GM12878 (cell line): ENCODE results near the gene PXMP4. TPM values are rescaled to one million over a fixed set of nuclear protein-coding genes. Genes with fewer than 3 reads are reported as not detected.

ENCODE experiments used
- ATAC-seq: fragments of 200-7000 bp; cut with Tn5 transposase; 3 replicates; pipeline ENCODE4 v1.9.1; 2020; ENCODE audit warnings: mild to moderate bottlenecking, moderate library complexity
- BruUV-seq: library from RNA; stranded (reverse); fragments of 400-500 nt; replicated peaks from 2 replicates; lab custom pipeline; 2021; lab: Mats Ljungman, UMichigan
- CTCF ChIA-PET: fragments of 300-600 bp; sonication (Branson Sonifier 250); formaldehyde crosslinking; extraction: SDS; loops from one replicate; lab custom pipeline; 2021; ENCODE audit warnings: inconsistent platforms; lab: Yijun Ruan, JAX
- POLR2A ChIA-PET: fragments of 350-600 bp; formaldehyde crosslinking; extraction: SDS; loops from one replicate; lab custom pipeline; 2021; ENCODE audit warnings: inconsistent platforms; lab: Charles Lee
- RAD21 ChIA-PET: fragments of 300-600 bp; sonication (Branson Sonifier 250); formaldehyde crosslinking; loops from one replicate; lab custom pipeline; 2023; ENCODE audit warnings: antibody characterized with exemption; ENCODE audit not compliant: unreplicated experiment; lab: Charles Lee
- SMC1A ChIA-PET: fragments of 300-600 bp; sonication (Branson Sonifier 250); formaldehyde crosslinking; loops from one replicate; lab custom pipeline; 2023; ENCODE audit not compliant: unreplicated experiment, uncharacterized antibody; lab: Charles Lee
- DNase-seq: peaks from one replicate; pipeline ENCODE4 v3.0.0-alpha.2; 2011; ENCODE audit warnings: low read depth, low spot score
- FAIRE-seq: peaks from 3 replicates; lab custom pipeline; 2011; peaks lifted over from hg19 to GRCh38; lab: Jason Lieb, UNC
- H2AFZ ChIP-seq: 2 replicates; pipeline ENCODE4 v1.6.0; 2011; ENCODE audit warnings: low read depth, low read length, control low read depth; ENCODE audit not compliant: control insufficient read depth
- H3K27ac ChIP-seq: 2 replicates; pipeline ENCODE4 v1.5.1; 2011; ENCODE audit warnings: control low read depth; ENCODE audit not compliant: control insufficient read depth, insufficient read depth
- H3K27me3 ChIP-seq, 2 experiments: replicated peaks in 1 of 2; 2 replicates each; pipeline versions ENCODE4 v1.6.0 to v1.6.1; 2011; ENCODE audit warnings: low read length in 1 of 2; ENCODE audit not compliant: control insufficient read depth in 2 of 2, insufficient read depth in 2 of 2
- H3K36me3 ChIP-seq, 2 experiments: 2 replicates each; pipeline ENCODE4 v1.5.1; 2011; ENCODE audit warnings: low read length in 1 of 2; ENCODE audit not compliant: control insufficient read depth in 2 of 2, insufficient read depth in 2 of 2
- H3K4me1 ChIP-seq: 2 replicates; pipeline ENCODE4 v1.6.1; 2011; ENCODE audit warnings: mild to moderate bottlenecking, low read length, moderate library complexity, mixed read lengths; ENCODE audit not compliant: control insufficient read depth, insufficient read depth
- H3K4me2 ChIP-seq: 2 replicates; pipeline ENCODE4 v1.6.0; 2011; ENCODE audit warnings: control low read depth; ENCODE audit not compliant: control insufficient read depth, insufficient read depth
- H3K4me3 ChIP-seq: fragments of 200-600 bp; sonication (generic); 2 replicates; pipeline ENCODE4 v1.5.1; 2016
- H3K79me2 ChIP-seq: 2 replicates; pipeline ENCODE4 v1.6.0; 2011; ENCODE audit warnings: low read length; ENCODE audit not compliant: control insufficient read depth, insufficient read depth
- H3K9ac ChIP-seq: 2 replicates; pipeline ENCODE4 v1.8.0; 2011; ENCODE audit warnings: low read length, control low read depth, mixed read lengths; ENCODE audit not compliant: control insufficient read depth, insufficient read depth
- H3K9me3 ChIP-seq: replicated peaks from 3 replicates; pipeline ENCODE4 v1.5.1; 2011; ENCODE audit warnings: mild to moderate bottlenecking, low read length; ENCODE audit not compliant: control insufficient read depth, insufficient read depth
- H4K20me1 ChIP-seq: 2 replicates; pipeline ENCODE4 v1.6.0; 2011; ENCODE audit not compliant: control insufficient read depth, insufficient read depth
- ASH2L ChIP-seq: fragments of 300-600, 200-600 bp; sonication (generic); IDR thresholded peaks from 2 replicates; pipeline ENCODE4 v1.6.1; 2017; ENCODE audit warnings: low read depth, mild to moderate bottlenecking, borderline replicate concordance
- ATF3 ChIP-seq: IDR thresholded peaks from 2 replicates; pipeline ENCODE4 v1.6.1; 2011; ENCODE audit warnings: low read depth, mild to moderate bottlenecking, low read length, moderate library complexity, borderline replicate concordance; ENCODE audit errors: extremely low read depth
- CHD1 ChIP-seq: IDR thresholded peaks from 2 replicates; pipeline ENCODE4 v1.6.1; 2012; ENCODE audit warnings: low read depth, low read length, improper control_type of control experiment
- CHD4 ChIP-seq: fragments of 200-600 bp; sonication (generic); IDR thresholded peaks from 2 replicates; pipeline ENCODE4 v1.6.1; 2016; ENCODE audit warnings: mild to moderate bottlenecking
- DPF2 ChIP-seq: fragments of 450-650 bp; IDR thresholded peaks from 2 replicates; pipeline ENCODE4 v1.6.1; 2017; ENCODE audit warnings: mild to moderate bottlenecking
- E4F1 ChIP-seq: fragments of 450-650 bp; IDR thresholded peaks from 2 replicates; pipeline ENCODE4 v1.6.1; 2018; ENCODE audit warnings: borderline replicate concordance, mild to moderate bottlenecking; ENCODE audit not compliant: partially characterized antibody
- ESRRA ChIP-seq: IDR thresholded peaks from 2 replicates; pipeline ENCODE4 v1.6.1; 2012; ENCODE audit warnings: mild to moderate bottlenecking, low read length, improper control_type of control experiment
- MYB ChIP-seq: fragments of 150-350 bp; IDR thresholded peaks from 2 replicates; pipeline ENCODE4 v1.6.1; 2014; ENCODE audit warnings: mild to moderate bottlenecking, low read depth, low read length, borderline replicate concordance
- SMAD5 ChIP-seq: IDR thresholded peaks from 2 replicates; pipeline ENCODE4 v1.6.1; 2016; ENCODE audit warnings: antibody characterized with exemption, low read depth
- SMARCA5 ChIP-seq: fragments of 450-650 bp; IDR thresholded peaks from 2 replicates; pipeline ENCODE4 v1.6.1; 2017; ENCODE audit warnings: mild to moderate bottlenecking
- SPI1 ChIP-seq: IDR thresholded peaks from 2 replicates; pipeline ENCODE4 v1.6.1; 2011; ENCODE audit warnings: low read depth, mild to moderate bottlenecking, low read length, moderate library complexity, borderline replicate concordance; ENCODE audit not compliant: insufficient read depth
- SUPT20H ChIP-seq: IDR thresholded peaks from 2 replicates; pipeline ENCODE4 v1.6.1; 2011; ENCODE audit warnings: low read depth, mild to moderate bottlenecking, low read length, moderate library complexity, borderline replicate concordance; ENCODE audit not compliant: control insufficient read depth
- TCF3 ChIP-seq: IDR thresholded peaks from 2 replicates; pipeline ENCODE4 v1.6.1; 2012; ENCODE audit warnings: low read depth, mild to moderate bottlenecking, low read length, borderline replicate concordance; ENCODE audit not compliant: insufficient read depth
- WGBS: methylation state at CpG from one replicate; pipeline ENCODE4 v1.1.6; 2016; ENCODE audit warnings: low lambda C conversion rate; ENCODE audit not compliant: insufficient replicate concordance, insufficient coverage; ENCODE audit errors: missing lambda C conversion rate; 5-methylcytosine and 5-hydroxymethylcytosine counted together
- in situ Hi-C: fragments of 300-500 bp; cut with MboI; formaldehyde crosslinking; loops from 9 replicates; pipeline ENCODE4 v1.14.3; 2018; ENCODE audit warnings: mixed read lengths
- intact Hi-C: fragments of 100-400 bp; cut with micrococcal nuclease; formaldehyde crosslinking; loops from one replicate; pipeline ENCODE4 v1.14.2; 2022; ENCODE audit not compliant: unreplicated experiment
- polyA plus RNA-seq, 11 experiments: library from polyadenylated mRNA; depleted of rRNA in 4 of 11; unstranded in 6 of 11; stranded (reverse) in 5 of 11; fragments of >200 nt; fragmentation: Nextera tagmentation in 4 of 11; fragmentation: Illumina TruSeq in 1 of 11; extraction: Ambion mirVana in 4 of 11; extraction: Trizol in 1 of 11; gene quantifications; 1 replicate in 1 of 11; 2 replicates in 10 of 11; pipeline versions ENCODE4 v1.2.1 to v1.2.3, GENCODE V29; 2011 to 2016; ENCODE audit warnings: inconsistent platforms in 2 of 11, missing spikeins in 2 of 11, low read depth in 1 of 11
- total RNA-seq, 4 experiments: library from RNA; depleted of rRNA in 3 of 4; stranded (reverse); fragments of >200 nt in 3 of 4; fragmentation: Illumina TruSeq in 1 of 4; extraction: Trizol in 1 of 4; gene quantifications; 2 replicates each; pipeline versions ENCODE4 v1.2.1 to v1.2.3, GENCODE V29; 2013 to 2021
- TF ChIP-seq, protein P1 (sequence below): IDR thresholded peaks from 2 replicates; pipeline ENCODE4 v1.6.1; 2012; ENCODE audit warnings: low read depth, low read length, improper control_type of control experiment
- TF ChIP-seq, protein P2 (sequence below): fragments of 450-650 bp; IDR thresholded peaks from 2 replicates; pipeline ENCODE4 v1.6.1; 2017; ENCODE audit warnings: mild to moderate bottlenecking, moderate library complexity

Gene PXMP4
- total and polyA plus RNA-seq, 10 of the 15 experiments (the other 5 are each of a cell fraction or from before 2014, with no cell fraction given): 3.6 to 19.2 (median 8.6) TPM

DNA sequence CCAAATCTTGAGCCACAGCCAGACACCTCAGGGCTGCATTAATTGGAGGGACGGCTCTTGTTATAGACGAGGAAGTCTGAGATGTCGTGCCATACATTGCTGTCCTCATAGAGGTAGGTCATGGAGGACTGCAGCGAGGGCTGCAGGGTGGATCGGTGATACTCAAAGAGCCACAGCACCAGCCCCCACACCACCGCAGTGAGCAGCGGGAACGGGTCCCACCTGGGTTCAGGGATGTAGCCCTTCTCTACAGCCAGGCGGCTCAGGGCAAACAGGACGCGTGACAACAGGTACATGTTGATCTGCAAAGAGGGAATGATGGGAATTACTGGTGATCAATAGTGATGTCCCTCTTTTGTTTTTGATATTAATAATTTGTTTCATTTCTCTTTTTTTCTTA lies 12.4 kb downstream of the PXMP4 start:
- no peak for FAIRE-seq

More for the DNA sequence above, 12.4 kb downstream of the PXMP4 start:
- DNase-seq: no peak
- Histone ChIP-seq H3K4me3 (no peak overlapping the region), H3K9ac (no peak overlapping the region), H2AFZ (no peak overlapping the region), H3K9me3 (no peaks in the 10 kb centered on the region), H3K36me3 (0 out of 4 replicates have a peak, but pooled peaks cover 0 to 2% of the 10 kb centered on the region in 2 experiments), H4K20me1 (no peaks in the 10 kb centered on the region), H3K27me3 (no peaks in the 10 kb centered on the region), H3K27ac (no peak overlapping the region), H3K4me2 (no peak overlapping the region), H3K4me1 (no peaks in the 10 kb centered on the region), H3K79me2 (no peaks in the 10 kb centered on the region)
- ChIA-PET POLR2A (no interaction called here), CTCF (no interaction called here), SMC1A (no interaction called here), RAD21 (no interaction called here)
- TF ChIP-seq ESRRA (no peak), CHD1 (no peak), MYB (no peak), ASH2L (no peak), SPI1 (no peak), DPF2 (no peak), E4F1 (no peak), SMAD5 (no peak), SMARCA5 (no peak), TCF3 (no peak), ATF3 (no peak), CHD4 (no peak), SUPT20H (no peak)
- TF ChIP-seq, protein P1, sequence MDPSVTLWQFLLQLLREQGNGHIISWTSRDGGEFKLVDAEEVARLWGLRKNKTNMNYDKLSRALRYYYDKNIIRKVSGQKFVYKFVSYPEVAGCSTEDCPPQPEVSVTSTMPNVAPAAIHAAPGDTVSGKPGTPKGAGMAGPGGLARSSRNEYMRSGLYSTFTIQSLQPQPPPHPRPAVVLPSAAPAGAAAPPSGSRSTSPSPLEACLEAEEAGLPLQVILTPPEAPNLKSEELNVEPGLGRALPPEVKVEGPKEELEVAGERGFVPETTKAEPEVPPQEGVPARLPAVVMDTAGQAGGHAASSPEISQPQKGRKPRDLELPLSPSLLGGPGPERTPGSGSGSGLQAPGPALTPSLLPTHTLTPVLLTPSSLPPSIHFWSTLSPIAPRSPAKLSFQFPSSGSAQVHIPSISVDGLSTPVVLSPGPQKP: no peak
- TF ChIP-seq, protein P2, sequence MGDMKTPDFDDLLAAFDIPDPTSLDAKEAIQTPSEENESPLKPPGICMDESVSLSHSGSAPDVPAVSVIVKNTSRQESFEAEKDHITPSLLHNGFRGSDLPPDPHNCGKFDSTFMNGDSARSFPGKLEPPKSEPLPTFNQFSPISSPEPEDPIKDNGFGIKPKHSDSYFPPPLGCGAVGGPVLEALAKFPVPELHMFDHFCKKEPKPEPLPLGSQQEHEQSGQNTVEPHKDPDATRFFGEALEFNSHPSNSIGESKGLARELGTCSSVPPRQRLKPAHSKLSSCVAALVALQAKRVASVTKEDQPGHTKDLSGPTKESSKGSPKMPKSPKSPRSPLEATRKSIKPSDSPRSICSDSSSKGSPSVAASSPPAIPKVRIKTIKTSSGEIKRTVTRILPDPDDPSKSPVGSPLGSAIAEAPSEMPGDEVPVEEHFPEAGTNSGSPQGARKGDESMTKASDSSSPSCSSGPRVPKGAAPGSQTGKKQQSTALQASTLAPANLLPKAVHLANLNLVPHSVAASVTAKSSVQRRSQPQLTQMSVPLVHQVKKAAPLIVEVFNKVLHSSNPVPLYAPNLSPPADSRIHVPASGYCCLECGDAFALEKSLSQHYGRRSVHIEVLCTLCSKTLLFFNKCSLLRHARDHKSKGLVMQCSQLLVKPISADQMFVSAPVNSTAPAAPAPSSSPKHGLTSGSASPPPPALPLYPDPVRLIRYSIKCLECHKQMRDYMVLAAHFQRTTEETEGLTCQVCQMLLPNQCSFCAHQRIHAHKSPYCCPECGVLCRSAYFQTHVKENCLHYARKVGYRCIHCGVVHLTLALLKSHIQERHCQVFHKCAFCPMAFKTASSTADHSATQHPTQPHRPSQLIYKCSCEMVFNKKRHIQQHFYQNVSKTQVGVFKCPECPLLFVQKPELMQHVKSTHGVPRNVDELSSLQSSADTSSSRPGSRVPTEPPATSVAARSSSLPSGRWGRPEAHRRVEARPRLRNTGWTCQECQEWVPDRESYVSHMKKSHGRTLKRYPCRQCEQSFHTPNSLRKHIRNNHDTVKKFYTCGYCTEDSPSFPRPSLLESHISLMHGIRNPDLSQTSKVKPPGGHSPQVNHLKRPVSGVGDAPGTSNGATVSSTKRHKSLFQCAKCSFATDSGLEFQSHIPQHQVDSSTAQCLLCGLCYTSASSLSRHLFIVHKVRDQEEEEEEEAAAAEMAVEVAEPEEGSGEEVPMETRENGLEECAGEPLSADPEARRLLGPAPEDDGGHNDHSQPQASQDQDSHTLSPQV: no peak
- in situ Hi-C loops (no loop called here), intact Hi-C loops (no loop called here)
- WGBS: 90% methylated on average over 11 of the region's 11 CpGs
- BruUV-seq: no TSS peak
- ATAC-seq: no peak
